Hematopoietic multipotent progenitor cell (in vitro differentiated cells): Measurements from ENCODE around the gene IFNGR2. TPM values are rescaled to one million over a fixed set of nuclear protein-coding genes. Genes with fewer than 3 reads are reported as not detected.
"Not testable (repeated sequence)": the region's sequence is repeated elsewhere in the genome, so short reads cannot be mapped to it uniquely, and the experiment has no call there.

Experiments
- DNase-seq, 3 donors: peaks; one replicate each; pipeline ENCODE4 v3.0.0-alpha.2; 2011 to 2015; ENCODE audit warnings: low read depth in 2 of 3, low spot score in 2 of 3
- total RNA-seq: library from RNA; depleted of rRNA; stranded (reverse); fragments of >200 nt; gene quantifications from one replicate; pipeline ENCODE4 v1.2.3, GENCODE V29; 2012

The IFNGR2 gene
- total RNA-seq, 1 donor, result 31.8 TPM

DNA sequence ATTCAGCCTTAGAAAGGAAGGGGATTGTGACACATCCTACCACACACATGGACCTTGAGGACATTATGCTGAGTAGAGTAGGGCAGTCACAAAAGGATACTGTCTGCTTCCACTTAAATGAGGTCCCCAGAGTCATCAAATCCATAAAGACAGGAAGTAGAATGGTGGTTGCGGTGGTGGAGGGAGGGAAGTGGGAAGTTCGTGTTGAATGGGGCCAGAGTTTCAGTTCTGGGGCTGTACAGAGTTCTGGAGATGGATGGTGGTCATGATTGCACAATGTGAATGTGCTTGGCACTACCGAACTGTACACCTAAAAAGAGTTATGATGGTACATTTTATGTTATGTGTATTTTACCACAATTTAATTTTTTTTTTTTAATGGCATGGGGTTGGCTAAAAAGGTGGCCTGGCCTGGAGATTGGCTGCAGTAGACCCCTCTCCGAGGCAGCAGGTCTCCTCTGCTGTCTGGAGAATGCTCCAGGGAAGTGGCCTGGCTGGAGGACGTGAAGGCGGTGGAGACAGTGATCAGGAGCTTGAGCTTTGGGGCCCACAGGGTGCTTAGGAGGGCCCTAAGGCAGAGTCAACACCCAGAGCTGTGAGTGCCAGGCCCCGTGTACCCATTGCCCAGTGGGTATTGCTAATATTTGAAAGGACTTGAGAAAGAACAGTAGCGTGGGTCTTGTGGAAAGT is 30.4 kb downstream of the IFNGR2 start:
- DNase-seq, result no peak

GRCh38 chr21:33434770-33435360 is 31.7 kb downstream of the IFNGR2 start:
- peak in 2 of 3 donors; percentile 10 to 24 for DNase-seq

DNA sequence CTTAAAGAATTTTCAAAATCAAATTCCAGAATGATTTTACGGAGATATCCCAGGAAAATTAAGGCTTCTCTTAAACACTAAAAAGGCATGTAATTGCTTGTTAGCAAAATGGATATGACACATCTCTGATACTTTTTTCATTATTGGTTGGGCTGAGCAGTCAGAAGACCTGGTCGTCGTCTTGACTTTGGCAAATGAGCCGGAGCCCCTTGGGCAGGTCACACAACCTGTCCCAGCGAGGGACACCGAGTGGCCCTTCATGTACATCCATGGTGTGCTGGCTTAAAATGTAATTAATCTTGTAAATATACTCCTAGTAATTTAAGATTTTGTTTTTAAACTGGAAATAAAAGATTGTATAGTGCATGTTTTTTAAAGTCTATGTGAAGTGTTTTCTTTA is 33.9 kb downstream of the IFNGR2 start:
- no peak for DNase-seq

DNA sequence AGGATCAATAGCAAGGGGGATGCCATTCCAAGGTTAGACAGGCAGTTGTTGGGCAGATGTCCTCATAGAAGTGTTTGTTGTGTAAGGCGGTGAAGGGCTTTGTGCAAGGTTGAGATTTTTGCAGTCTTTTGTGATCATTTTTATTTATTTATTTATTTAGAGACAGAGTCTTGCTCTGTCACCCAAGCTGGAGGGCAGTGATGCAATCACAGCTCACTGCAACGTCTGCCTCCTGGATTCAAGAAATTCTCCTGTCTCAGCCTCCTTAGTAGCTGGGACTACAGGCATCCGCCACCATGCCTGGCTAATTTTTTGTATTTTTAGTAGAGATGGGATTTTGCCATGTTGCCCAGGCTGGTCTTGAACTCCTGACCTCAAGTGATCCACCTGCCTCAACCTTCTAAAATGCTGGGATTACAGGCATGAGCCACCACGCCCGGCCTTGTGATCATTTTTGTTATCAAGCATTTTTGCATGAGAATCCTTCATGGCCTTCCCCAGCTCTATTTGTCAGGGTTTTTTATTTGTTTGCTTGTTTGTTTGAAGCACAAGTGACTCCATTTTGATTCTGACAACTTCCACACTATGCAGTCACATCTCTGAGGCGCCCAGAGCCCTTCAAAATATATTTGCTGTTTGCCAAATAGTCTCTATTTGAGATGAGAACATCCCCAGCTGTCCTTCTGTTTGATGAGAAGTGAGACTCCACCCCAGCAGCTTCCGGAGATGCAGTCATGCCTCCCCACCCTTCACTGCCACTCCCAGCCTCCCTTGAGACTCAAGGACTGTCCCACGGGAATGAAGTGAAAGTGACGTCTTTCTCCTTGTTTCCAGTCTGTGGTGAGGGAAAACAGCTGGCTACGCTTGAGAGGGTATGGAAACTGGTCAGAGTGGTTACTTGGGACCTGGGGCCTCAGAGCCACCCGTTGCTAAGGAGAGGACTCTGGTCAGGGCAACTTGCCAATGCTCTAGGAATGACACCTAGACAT is 38.6 kb downstream of the IFNGR2 start:
- no peak for DNase-seq

- DNase-seq, result no peak
These were observed 40.0 kb downstream of the IFNGR2 start for GRCh38 chr21:33443194-33443593.

- no peak for DNase-seq
These were observed 41.3 kb downstream of the IFNGR2 start for GRCh38 chr21:33444499-33444898.

GRCh38 chr21:33446620-33447019 is 43.4 kb downstream of the IFNGR2 start:
- not testable (repeated sequence) for DNase-seq

GRCh38 chr21:33449616-33450015 is 46.4 kb downstream of the IFNGR2 start:
- DNase-seq, result no peak

GRCh38 chr21:33451634-33452071 is 48.4 kb downstream of the IFNGR2 start:
- no peak for DNase-seq

GRCh38 chr21:33452362-33452761 is 49.1 kb downstream of the IFNGR2 start:
- DNase-seq, result no peak

DNA sequence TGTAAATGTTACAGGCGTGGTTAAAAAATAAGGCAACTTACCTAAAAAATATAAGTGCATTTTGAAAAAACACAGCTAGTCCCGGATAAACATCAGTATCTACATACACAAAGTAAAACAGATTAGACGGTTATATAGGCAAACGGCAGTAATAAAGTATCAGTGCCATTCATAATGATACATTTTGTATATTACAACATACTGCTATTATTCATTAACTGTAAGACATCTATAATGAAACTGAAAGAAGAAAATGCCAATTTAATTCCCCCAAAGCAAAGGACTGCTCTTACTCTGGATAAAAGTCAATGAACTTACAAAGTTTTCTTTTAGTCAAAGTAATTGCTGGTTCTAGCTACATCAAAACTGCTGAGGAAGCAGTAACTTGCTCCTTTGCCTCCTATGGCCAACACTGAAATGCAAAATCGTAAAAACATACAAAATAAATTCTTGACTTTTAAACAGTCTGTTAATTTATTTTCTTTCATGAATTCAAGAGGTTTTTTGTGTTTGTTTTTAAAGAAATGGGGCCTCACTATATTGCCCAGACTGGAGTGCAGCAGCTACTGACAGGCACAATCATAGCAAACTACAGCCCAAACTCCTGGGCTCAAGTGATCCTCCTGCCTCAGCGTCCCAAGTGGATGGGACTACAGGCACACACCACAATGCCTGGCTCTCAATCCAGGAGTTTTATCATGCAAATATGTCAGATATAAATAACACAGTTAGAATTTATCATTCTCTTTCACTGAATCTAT is 52.7 kb downstream of the IFNGR2 start:
- no peak for DNase-seq

DNA sequence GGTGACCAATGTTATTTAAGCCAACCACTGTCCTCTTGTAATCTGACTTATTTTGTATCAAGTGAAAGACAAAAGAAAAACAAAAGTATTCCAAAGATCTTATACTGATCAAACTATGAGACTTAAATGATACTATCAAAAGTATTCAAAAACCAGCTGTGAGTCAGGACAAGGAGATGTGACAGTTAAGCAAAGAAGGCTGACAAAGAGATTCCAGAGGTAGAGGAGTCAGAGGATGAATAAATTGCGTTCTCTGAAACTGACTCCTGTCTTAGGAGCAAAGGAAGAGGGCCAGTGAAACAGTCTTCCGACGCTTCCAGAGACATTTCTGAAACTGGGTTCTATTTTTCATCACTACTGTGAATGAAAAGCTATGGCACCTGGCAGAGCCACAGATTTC is 55.6 kb downstream of the IFNGR2 start:
- DNase-seq, result no peak

DNA sequence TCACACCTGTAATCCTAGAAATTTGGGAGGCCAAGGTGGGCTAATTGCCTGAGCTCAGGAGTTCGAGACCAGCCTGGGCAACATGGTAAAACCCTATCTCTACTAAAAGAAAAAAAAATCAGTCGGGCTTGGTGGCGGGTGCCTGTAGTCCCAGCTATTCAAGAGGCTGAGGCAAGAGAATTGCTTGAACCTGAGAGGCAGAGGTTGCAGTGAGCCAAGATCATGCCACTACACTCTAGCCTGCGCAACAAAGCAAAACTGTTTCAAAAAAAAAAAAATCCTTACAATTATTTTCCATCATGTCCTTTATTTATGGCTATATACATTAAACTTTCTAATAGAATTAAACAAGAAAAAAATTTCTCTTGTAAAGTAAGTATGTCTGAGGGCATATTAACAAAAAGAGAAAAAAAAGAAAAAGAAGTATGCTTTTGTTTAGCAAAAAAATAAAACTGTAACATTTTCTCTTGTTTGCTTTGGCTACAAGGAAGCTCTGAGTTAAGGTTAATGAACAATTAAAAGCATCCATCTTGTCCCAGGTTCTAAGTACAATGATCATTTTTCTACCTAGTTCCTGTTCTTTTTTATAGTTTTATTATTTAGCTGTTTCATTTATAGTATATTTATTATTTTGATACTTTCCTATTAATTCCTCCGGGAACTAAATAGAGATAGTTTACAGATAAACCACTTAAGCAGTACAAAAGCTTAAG is 58.5 kb downstream of the IFNGR2 start:
- no peak for DNase-seq

DNA sequence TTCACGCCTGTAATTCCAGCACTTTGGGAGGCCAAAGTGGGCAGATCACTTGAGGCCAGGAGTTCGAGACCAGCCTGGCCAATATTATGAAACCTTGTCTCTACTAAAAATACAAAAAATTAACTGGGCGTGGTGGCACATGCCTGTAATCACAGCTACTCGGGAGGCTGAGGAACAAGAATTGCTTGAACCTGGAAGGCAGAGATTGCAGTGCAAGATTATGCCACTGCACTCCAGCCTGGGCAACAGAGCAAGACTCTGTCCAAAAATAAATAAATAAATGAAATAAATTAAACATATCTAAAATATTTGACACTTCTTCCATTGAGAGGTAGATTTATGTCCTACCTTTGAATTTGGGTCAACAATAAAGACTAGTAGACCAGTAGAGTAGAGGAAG is 66.0 kb downstream of the IFNGR2 start:
- not testable (repeated sequence) for DNase-seq

DNA sequence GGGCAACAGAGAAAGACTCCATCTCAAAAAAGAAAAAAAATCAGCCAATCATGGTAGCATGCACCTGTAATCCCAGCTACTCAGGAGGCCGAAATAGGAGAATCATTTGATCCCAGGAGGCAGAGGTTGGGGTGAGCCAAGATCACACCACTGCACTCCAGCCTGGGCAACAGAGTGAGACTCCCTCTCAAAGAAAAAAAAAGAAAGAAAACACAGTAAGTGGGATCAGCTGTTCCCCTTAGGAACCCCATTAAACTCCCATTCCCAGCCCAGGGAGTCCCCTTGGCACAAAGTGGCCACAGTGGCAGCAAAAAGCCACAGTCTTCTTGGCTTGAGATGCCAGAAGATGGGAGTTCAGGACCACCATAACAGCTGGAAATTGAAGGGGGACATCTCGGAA is 67.5 kb downstream of the IFNGR2 start:
- DNase-seq, result no peak

DNA sequence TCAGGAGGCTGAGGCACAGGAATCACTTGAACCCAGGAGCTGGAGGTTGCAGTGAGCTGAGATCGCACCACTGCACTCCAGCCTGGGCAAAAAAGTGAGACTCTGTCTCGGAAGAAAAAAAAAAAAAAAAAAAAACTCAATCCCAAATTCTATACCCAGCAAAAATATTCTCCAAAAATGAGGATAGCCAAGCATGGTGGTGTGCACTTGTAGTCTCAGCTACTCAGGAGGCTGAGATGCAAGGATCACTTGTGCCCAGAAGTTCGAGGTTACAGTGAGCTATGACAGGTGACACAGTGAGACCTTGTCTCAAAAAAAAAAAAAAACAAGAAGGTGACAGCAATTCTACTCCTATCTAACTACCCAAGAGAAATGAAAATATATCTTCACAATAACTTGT is 70.1 kb downstream of the IFNGR2 start:
- no peak for DNase-seq

GRCh38 chr21:33477066-33477465 is 73.9 kb downstream of the IFNGR2 start:
- no peak for DNase-seq

DNA sequence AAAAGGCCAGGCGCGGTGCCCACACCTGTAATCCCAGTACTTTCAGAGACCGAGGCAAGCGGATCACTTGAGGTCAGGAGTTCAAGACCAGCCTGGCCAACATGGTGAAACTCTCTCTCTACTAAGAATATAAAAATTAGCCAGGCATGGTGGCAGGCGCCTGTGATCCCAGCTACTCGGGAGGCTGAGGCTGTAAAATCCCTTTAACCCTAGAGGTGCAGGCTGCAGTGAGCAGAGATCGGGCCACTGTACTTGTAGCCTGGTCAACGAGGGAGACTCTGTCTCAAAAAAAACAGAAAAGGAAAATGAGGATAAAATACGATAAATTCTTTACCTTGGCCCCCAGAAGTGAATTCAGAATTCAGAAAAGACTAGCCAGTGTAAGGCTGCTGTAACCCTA is 75.0 kb downstream of the IFNGR2 start:
- no peak for DNase-seq

- DNase-seq, result peak; percentile 11 to 44 (median 29)
These were observed 75.9 kb downstream of the IFNGR2 start for GRCh38 chr21:33478935-33479678.
